Tibial nerve (tissue), 4 donors: ENCODE data around the gene NUP214. TPM values are rescaled to one million over a fixed set of nuclear protein-coding genes. Genes with fewer than 3 reads are reported as not detected.

ENCODE experiments used
- DNase-seq, 2 donors: peaks; one replicate each; pipeline ENCODE4 v3.0.0-alpha.2; 2019; ENCODE audit warnings: low spot score in 2 of 2
- H3K27ac ChIP-seq, 4 donors: fragments of 200-600 bp; sonication (generic) in 3 of 4; one replicate each; pipeline ENCODE4 v1.5.1; 2017 to 2019; ENCODE audit warnings: mild to moderate bottlenecking in 1 of 4
- H3K27me3 ChIP-seq, 2 donors: fragments of 200-600 bp; sonication (generic) in 1 of 2; one replicate each; pipeline versions ENCODE4 v1.5.1 to v1.6.0; 2017 to 2019
- H3K36me3 ChIP-seq, 3 donors: fragments of 200-600 bp; sonication (generic); one replicate each; pipeline ENCODE4 v1.5.1; 2018 to 2019
- H3K4me1 ChIP-seq, 4 donors: fragments of 200-600 bp; sonication (generic) in 3 of 4; one replicate each; pipeline ENCODE4 v1.5.1; 2017 to 2019
- H3K4me3 ChIP-seq, 4 donors: fragments of 200-600 bp; sonication (generic) in 3 of 4; one replicate each; pipeline ENCODE4 v1.5.1; 2017 to 2019; ENCODE audit warnings: mild to moderate bottlenecking in 1 of 4, moderate library complexity in 1 of 4
- H3K9me3 ChIP-seq, 4 donors: fragments of 200-600 bp; sonication (generic) in 3 of 4; one replicate each; pipeline ENCODE4 v1.5.1; 2017 to 2019
- EP300 ChIP-seq, 2 donors: sonication (generic); formaldehyde crosslinking; IDR thresholded peaks; one replicate each; pipeline ENCODE4 v1.6.1; 2017; ENCODE audit warnings: antibody characterized with exemption in 2 of 2, mild to moderate bottlenecking in 1 of 2
- POLR2A ChIP-seq, 2 donors: fragments of 450-650 bp; IDR thresholded peaks; one replicate each; pipeline ENCODE4 v1.6.1; 2017; ENCODE audit warnings: antibody characterized with exemption in 2 of 2, mild to moderate bottlenecking in 2 of 2, moderate library complexity in 2 of 2
- WGBS, 2 donors: methylation state at CpG; one replicate each; pipeline ENCODE4 v1.1.5; 2018; 5-methylcytosine and 5-hydroxymethylcytosine counted together
- small RNA-seq: library from RNA; depleted of rRNA; stranded (forward); fragments of <200 nt; gene quantifications from one replicate; pipeline ENCODE3, GENCODE V24; 2016
- total RNA-seq, 4 donors: library from RNA; depleted of rRNA; stranded (reverse); fragments of >200 nt; gene quantifications; one replicate each; pipeline ENCODE4 v1.1.0, GENCODE V29; 2016
- TF ChIP-seq, protein P1 (sequence below), 5 experiments: fragments of 200-600 bp in 3 of 5; fragments of 450-650 bp in 2 of 5; sonication (generic) in 3 of 5; IDR thresholded peaks; one replicate each; pipeline ENCODE4 v1.5.1; 2016 to 2019; ENCODE audit warnings: antibody characterized with exemption in 5 of 5, mild to moderate bottlenecking in 3 of 5, moderate library complexity in 2 of 5

NUP214 gene
- total RNA-seq, 4 donors from 2014 or later: 39.8 to 94.2 (median 70.2) TPM

DNA sequence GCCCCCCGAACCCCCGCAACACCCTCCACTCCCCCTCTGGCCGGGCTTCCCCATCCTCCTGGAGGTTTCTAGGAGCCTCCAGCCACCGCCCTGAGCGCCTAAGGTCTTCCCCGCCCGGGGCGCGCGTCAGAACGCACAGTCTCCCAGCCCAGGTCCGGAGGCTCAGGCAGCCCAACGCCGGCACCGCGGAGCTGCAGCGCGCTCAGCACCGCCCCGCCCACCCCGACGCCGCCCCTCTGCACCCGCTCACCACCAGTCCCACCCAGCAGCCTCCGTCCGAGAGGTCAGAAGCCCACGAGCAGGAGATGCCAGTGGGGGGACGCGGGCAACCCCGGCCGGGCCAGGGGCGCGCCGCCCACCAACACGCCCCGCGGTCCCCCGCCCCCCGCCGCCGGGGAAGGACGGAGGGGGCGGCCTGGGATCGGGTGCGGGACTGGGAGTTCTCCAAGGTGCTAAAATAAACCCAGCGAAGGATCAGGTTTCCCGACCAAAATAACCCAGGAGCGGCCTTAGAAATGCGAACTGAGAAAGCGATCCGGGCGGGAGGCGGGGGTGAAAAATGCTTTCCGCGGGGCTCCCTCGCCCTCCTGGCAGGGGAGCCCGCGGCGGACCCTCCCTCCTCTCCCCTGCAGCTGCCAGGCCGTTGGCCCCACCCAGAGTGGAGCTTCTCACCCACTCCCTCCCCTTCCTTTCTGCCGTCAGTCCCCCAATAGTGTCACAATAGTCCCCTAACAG lies 157.5 kb downstream of the NUP214 start:
- WGBS, 2 donors: 2 to 4% methylated on average over 20 to 35 of the region's 61 CpGs
- H3K27ac ChIP-seq: no peak overlapping the region
- TF ChIP-seq EP300 (IDR thresholded peaks at IDR 0.05) (no peak), POLR2A (IDR thresholded peaks at IDR 0.05) (no peak)
- TF ChIP-seq, protein P1, sequence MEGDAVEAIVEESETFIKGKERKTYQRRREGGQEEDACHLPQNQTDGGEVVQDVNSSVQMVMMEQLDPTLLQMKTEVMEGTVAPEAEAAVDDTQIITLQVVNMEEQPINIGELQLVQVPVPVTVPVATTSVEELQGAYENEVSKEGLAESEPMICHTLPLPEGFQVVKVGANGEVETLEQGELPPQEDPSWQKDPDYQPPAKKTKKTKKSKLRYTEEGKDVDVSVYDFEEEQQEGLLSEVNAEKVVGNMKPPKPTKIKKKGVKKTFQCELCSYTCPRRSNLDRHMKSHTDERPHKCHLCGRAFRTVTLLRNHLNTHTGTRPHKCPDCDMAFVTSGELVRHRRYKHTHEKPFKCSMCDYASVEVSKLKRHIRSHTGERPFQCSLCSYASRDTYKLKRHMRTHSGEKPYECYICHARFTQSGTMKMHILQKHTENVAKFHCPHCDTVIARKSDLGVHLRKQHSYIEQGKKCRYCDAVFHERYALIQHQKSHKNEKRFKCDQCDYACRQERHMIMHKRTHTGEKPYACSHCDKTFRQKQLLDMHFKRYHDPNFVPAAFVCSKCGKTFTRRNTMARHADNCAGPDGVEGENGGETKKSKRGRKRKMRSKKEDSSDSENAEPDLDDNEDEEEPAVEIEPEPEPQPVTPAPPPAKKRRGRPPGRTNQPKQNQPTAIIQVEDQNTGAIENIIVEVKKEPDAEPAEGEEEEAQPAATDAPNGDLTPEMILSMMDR (IDR thresholded peaks at IDR 0.05): no peak
- DNase-seq: no peak
- peak overlapping the region in 1 of 4 donors; percentile 39 for H3K4me3 ChIP-seq
- no peaks in the 10 kb centered on the region for H3K9me3 ChIP-seq
- H3K4me1 ChIP-seq: peaks cover 0 to 14% (median 3%) of the 10 kb centered on the region in 4 donors
- H3K36me3 ChIP-seq: no peaks in the 10 kb centered on the region
- H3K27me3 ChIP-seq: peaks cover 0 to 38% of the 10 kb centered on the region in 2 donors

Small RNA genes lying within 50 kb of the gene (small RNA-seq; reads per million reads assigned to genes)
- gene RNU6-881P: not detected

Other genes starting within 250 kb of the NUP214 start
- gene QRFP, start 228.8 kb upstream of the NUP214 start, total RNA-seq: not detected
- not detected for gene FIBCD1, start 186.3 kb upstream of the NUP214 start, total RNA-seq
- gene LAMC3, start 116.4 kb upstream of the NUP214 start, total RNA-seq: 1 to 10 TPM in 1 of 4 donors, under 1 TPM in 1, not detected in 2; 0.21 to 1.6 TPM
- 10 to 100 TPM; 42.9 to 55.9 (median 50.0) TPM for gene AIF1L, start 29.1 kb upstream of the NUP214 start, total RNA-seq
- gene FAM78A, start 150.9 kb downstream of the NUP214 start, total RNA-seq: 1 to 10 TPM; 2.5 to 4.8 (median 4.2) TPM
- gene PLPP7, start 164.1 kb downstream of the NUP214 start, total RNA-seq: 10 to 100 TPM; 14.4 to 24.6 (median 21.5) TPM